H1 (cell line): Measurements from ENCODE around the gene RTKN2. TPM values are rescaled to one million over a fixed set of nuclear protein-coding genes. Genes with fewer than 3 reads are reported as not detected.

Experiments used
- CTCF ChIA-PET: fragments of 300-600 bp; sonication (Branson Sonifier 250); formaldehyde crosslinking; loops from one replicate; lab custom pipeline; 2021; ENCODE audit not compliant: partially characterized antibody; lab: Charles Lee
- POLR2A ChIA-PET: fragments of 300-600 bp; sonication (Branson Sonifier 250); formaldehyde crosslinking; loops from one replicate; lab custom pipeline; 2021; ENCODE audit warnings: inconsistent platforms; ENCODE audit not compliant: partially characterized antibody; lab: Charles Lee
- DNase-seq, 2 experiments: peaks; one replicate each; pipeline versions ENCODE4 v3.0.0 to v3.0.0-alpha.2; 2010 to 2022; ENCODE audit warnings: low spot score in 2 of 2, low read depth in 1 of 2, mixed read lengths in 1 of 2
- FAIRE-seq: peaks from 2 replicates; lab custom pipeline; 2011; peaks lifted over from hg19 to GRCh38; lab: Jason Lieb, UNC
- H2AFZ ChIP-seq: 2 replicates; pipeline ENCODE4 v1.8.1; 2012; ENCODE audit warnings: low read length, inconsistent platforms
- H2AK5ac ChIP-seq: 2 replicates; pipeline ENCODE4 v1.6.1; 2013; ENCODE audit warnings: low read depth, low read length
- H2BK120ac ChIP-seq: replicated peaks from 2 replicates; pipeline ENCODE3; 2013; ENCODE audit warnings: low read depth, low read length, inconsistent platforms
- H2BK12ac ChIP-seq: 2 replicates; pipeline ENCODE4 v1.6.1; 2013; ENCODE audit warnings: low read depth, low read length
- H2BK15ac ChIP-seq: 2 replicates; pipeline ENCODE4 v1.6.1; 2013; ENCODE audit warnings: low read length
- H2BK20ac ChIP-seq: 2 replicates; pipeline ENCODE4 v1.6.1; 2013; ENCODE audit warnings: low read length
- H2BK5ac ChIP-seq: 2 replicates; pipeline ENCODE4 v1.6.1; 2013; ENCODE audit warnings: low read depth, low read length
- H3K14ac ChIP-seq: 2 replicates; pipeline ENCODE4 v1.6.1; 2013; ENCODE audit warnings: inconsistent platforms; ENCODE audit not compliant: insufficient read length
- H3K18ac ChIP-seq: 2 replicates; pipeline ENCODE4 v1.6.1; 2013; ENCODE audit warnings: low read length; ENCODE audit errors: extremely low read depth
- H3K23ac ChIP-seq: 2 replicates; pipeline ENCODE4 v1.6.1; 2013; ENCODE audit warnings: inconsistent platforms; ENCODE audit not compliant: insufficient read length
- H3K23me2 ChIP-seq: 2 replicates; pipeline ENCODE4 v1.6.1; 2013; ENCODE audit warnings: low read depth, low read length
- H3K27ac ChIP-seq: 2 replicates; pipeline ENCODE4 v1.6.1; 2011; ENCODE audit warnings: low read depth, low read length, inconsistent platforms
- H3K27me3 ChIP-seq, 4 experiments: replicated peaks in 1 of 4; 1 replicate in 1 of 4; 2 replicates in 3 of 4; pipeline versions ENCODE4 v1.6.1 to v1.8.1; 2011 to 2013; ENCODE audit warnings: low read length in 3 of 4, mild to moderate bottlenecking in 3 of 4, inconsistent platforms in 2 of 4, mixed read lengths in 2 of 4, moderate library complexity in 1 of 4; ENCODE audit not compliant: control insufficient read depth in 3 of 4, insufficient read depth in 3 of 4; ENCODE audit errors: extremely low read depth in 1 of 4
- H3K36me3 ChIP-seq, 4 experiments: 2 replicates each; pipeline versions ENCODE4 v1.6.1 to v1.8.1; 2011 to 2013; ENCODE audit warnings: mild to moderate bottlenecking in 4 of 4, low read length in 3 of 4, moderate library complexity in 2 of 4, control low read depth in 1 of 4, inconsistent platforms in 1 of 4; ENCODE audit not compliant: insufficient read depth in 4 of 4, control insufficient read depth in 2 of 4
- H3K4ac ChIP-seq: replicated peaks from 2 replicates; pipeline ENCODE3; 2013; ENCODE audit warnings: low read length, low read depth, mixed read lengths, inconsistent platforms; ENCODE audit not compliant: insufficient read length
- H3K4me1 ChIP-seq, 4 experiments: replicated peaks in 1 of 4; 1 replicate in 1 of 4; 2 replicates in 3 of 4; pipeline versions ENCODE4 v1.6.1 to v1.8.1; 2011 to 2013; ENCODE audit warnings: low read length in 3 of 4, inconsistent platforms in 2 of 4, mixed read lengths in 1 of 4; ENCODE audit not compliant: insufficient read depth in 4 of 4, control insufficient read depth in 3 of 4
- H3K4me2 ChIP-seq, 2 experiments: 2 replicates each; pipeline versions ENCODE4 v1.6.1 to v1.8.1; 2011 to 2013; ENCODE audit warnings: low read depth in 2 of 2, low read length in 2 of 2, control low read depth in 1 of 2, inconsistent platforms in 1 of 2, mild to moderate bottlenecking in 1 of 2; ENCODE audit not compliant: insufficient read depth in 1 of 2
- H3K4me3 ChIP-seq, 4 experiments: fragments of 200-600, 300-600 bp in 1 of 4; sonication (generic), shearing (Covaris generic), sonication (Bioruptor Twin) in 1 of 4; 2 replicates each; pipeline versions ENCODE4 v1.5.1 to v1.8.1; 2011 to 2016; ENCODE audit warnings: low read length in 4 of 4, low read depth in 3 of 4, control low read depth in 2 of 4, inconsistent platforms in 2 of 4, mild to moderate bottlenecking in 2 of 4, mixed read lengths in 1 of 4, moderate library complexity in 1 of 4; ENCODE audit not compliant: insufficient read depth in 2 of 4; ENCODE audit errors: extremely low read depth in 1 of 4
- H3K56ac ChIP-seq: replicated peaks from 2 replicates; pipeline ENCODE3; 2013; ENCODE audit warnings: low read depth, mild to moderate bottlenecking, mixed read lengths, low read length, inconsistent platforms; ENCODE audit not compliant: insufficient read length
- H3K79me1 ChIP-seq: 2 replicates; pipeline ENCODE4 v1.6.1; 2013; ENCODE audit warnings: low read depth, low read length, control low read depth
- H3K79me2 ChIP-seq, 2 experiments: 2 replicates each; pipeline versions ENCODE4 v1.6.1 to v1.8.1; 2012 to 2013; ENCODE audit warnings: low read length in 2 of 2, mild to moderate bottlenecking in 2 of 2, inconsistent platforms in 1 of 2; ENCODE audit not compliant: insufficient read depth in 2 of 2, control insufficient read depth in 1 of 2
- H3K9ac ChIP-seq, 4 experiments: replicated peaks in 1 of 4; 1 replicate in 1 of 4; 2 replicates in 3 of 4; pipeline versions ENCODE4 v1.6.1 to v1.8.1; 2011 to 2013; ENCODE audit warnings: low read depth in 3 of 4, low read length in 3 of 4, control low read depth in 2 of 4, mild to moderate bottlenecking in 2 of 4, moderate library complexity in 2 of 4, inconsistent platforms in 1 of 4; ENCODE audit errors: extremely low read depth in 1 of 4
- H3K9me3 ChIP-seq, 2 experiments: 2 replicates each; pipeline versions ENCODE4 v1.6.1 to v1.8.1; 2012 to 2013; ENCODE audit warnings: mild to moderate bottlenecking in 2 of 2, moderate library complexity in 2 of 2, control low read depth in 1 of 2, inconsistent platforms in 1 of 2, low read depth in 1 of 2, low read length in 1 of 2, mixed read lengths in 1 of 2; ENCODE audit not compliant: insufficient read depth in 2 of 2
- H4K20me1 ChIP-seq, 2 experiments: replicated peaks in 1 of 2; 2 replicates each; pipeline versions ENCODE3 to v1.8.1; 2011 to 2013; ENCODE audit warnings: inconsistent platforms in 2 of 2, low read length in 2 of 2, mild to moderate bottlenecking in 1 of 2; ENCODE audit not compliant: insufficient read depth in 2 of 2, control insufficient read depth in 1 of 2
- H4K5ac ChIP-seq: 2 replicates; pipeline ENCODE4 v1.6.1; 2013; ENCODE audit warnings: low read length, low read depth, mixed read lengths, inconsistent platforms; ENCODE audit not compliant: insufficient read length
- H4K8ac ChIP-seq: 2 replicates; pipeline ENCODE4 v1.8.0; 2013; ENCODE audit warnings: mild to moderate bottlenecking, moderate library complexity, low read length, inconsistent platforms; ENCODE audit not compliant: insufficient read depth; ENCODE audit errors: extremely low read depth
- H4K91ac ChIP-seq: replicated peaks from 2 replicates; pipeline ENCODE3; 2013; ENCODE audit warnings: low read length, mixed read lengths, inconsistent platforms; ENCODE audit not compliant: insufficient read length
- ATF2 ChIP-seq: IDR thresholded peaks from 2 replicates; pipeline ENCODE4 v1.6.1; 2012; ENCODE audit warnings: low read length, inconsistent platforms
- BRCA1 ChIP-seq: IDR thresholded peaks from 2 replicates; pipeline ENCODE4 v1.6.1; 2012; ENCODE audit warnings: low read depth, low read length, improper control_type of control experiment
- CBX5 ChIP-seq: fragments of 300-800, 300-1000 bp; sonication (generic); IDR thresholded peaks from 2 replicates; pipeline ENCODE4 v1.7.1; 2016; ENCODE audit warnings: antibody characterized with exemption, low read length, low read depth
- CBX8 ChIP-seq: fragments of 300-800, 300-1000 bp; sonication (generic); IDR thresholded peaks from 2 replicates; pipeline ENCODE4 v1.7.1; 2016; ENCODE audit warnings: low read depth, low read length, borderline replicate concordance
- CHD2 ChIP-seq: IDR thresholded peaks from 2 replicates; pipeline ENCODE4 v1.6.1; 2012; ENCODE audit warnings: low read length, improper control_type of control experiment
- CTBP2 ChIP-seq: IDR thresholded peaks from 2 replicates; pipeline ENCODE4 v1.7.0; 2011; ENCODE audit warnings: borderline replicate concordance, mild to moderate bottlenecking, moderate library complexity, mixed read lengths, low read length; ENCODE audit not compliant: insufficient read depth, insufficient read length
- GTF2F1 ChIP-seq: IDR thresholded peaks from 2 replicates; pipeline ENCODE4 v1.6.1; 2012; ENCODE audit warnings: low read depth, low read length, improper control_type of control experiment, borderline replicate concordance
- HDAC6 ChIP-seq: IDR thresholded peaks from one replicate; pipeline ENCODE4 v1.7.1; 2012; ENCODE audit warnings: low read depth, mild to moderate bottlenecking, inconsistent platforms, low read length, moderate library complexity
- KDM4A ChIP-seq: IDR thresholded peaks from one replicate; pipeline ENCODE4 v1.7.1; 2012; ENCODE audit warnings: low read depth, mild to moderate bottlenecking, moderate library complexity, low read length, inconsistent platforms; ENCODE audit not compliant: severe bottlenecking
- NRF1 ChIP-seq: IDR thresholded peaks from 2 replicates; pipeline ENCODE4 v1.6.1; 2011; ENCODE audit warnings: mild to moderate bottlenecking, low read depth, low read length, improper control_type of control experiment
- RXRA ChIP-seq: IDR thresholded peaks from 2 replicates; pipeline ENCODE4 v1.6.1; 2011; ENCODE audit warnings: low read depth, mild to moderate bottlenecking, low read length, moderate library complexity; ENCODE audit not compliant: insufficient read depth
- SIN3A ChIP-seq, 2 experiments: IDR thresholded peaks in 1 of 2; conservative IDR thresholded peaks in 1 of 2; 2 replicates each; pipeline ENCODE4 v1.6.1; 2011 to 2012; ENCODE audit warnings: low read length in 2 of 2, improper control_type of control experiment in 1 of 2, low read depth in 1 of 2, mild to moderate bottlenecking in 1 of 2
- SP1 ChIP-seq: IDR thresholded peaks from 2 replicates; pipeline ENCODE4 v1.6.1; 2011; ENCODE audit warnings: low read depth, low read length
- WGBS, 2 experiments: shearing (Covaris generic) in 1 of 2; methylation state at CpG; one replicate each; pipeline versions ENCODE4 v1.1.6 to v1.1.7; 2013 to 2015; ENCODE audit warnings: low lambda C conversion rate in 2 of 2, mixed read lengths in 2 of 2, inconsistent platforms in 1 of 2, low coverage in 1 of 2, missing lambda C conversion rate in 1 of 2; ENCODE audit not compliant: insufficient replicate concordance in 2 of 2, insufficient coverage in 1 of 2, insufficient read length in 1 of 2; ENCODE audit errors: extremely low coverage in 1 of 2, missing lambda C conversion rate in 1 of 2; 5-methylcytosine and 5-hydroxymethylcytosine counted together
- polyA plus RNA-seq, 7 experiments: library from polyadenylated mRNA; depleted of rRNA in 3 of 7; stranded (reverse) in 5 of 7; unstranded in 2 of 7; fragments of >200 nt in 5 of 7; fragments of 200-250 nt in 2 of 7; gene quantifications; 1 replicate in 5 of 7; 2 replicates in 1 of 7; 4 replicates in 1 of 7; pipeline versions ENCODE4 v1.2.1 to v1.2.3, GENCODE V29; 2011 to 2013; ENCODE audit warnings: missing spikeins in 2 of 7, mixed read lengths in 2 of 7
- total RNA-seq: library from RNA; stranded (reverse); fragmentation: NEBNext Ultra II Directional; extraction: Animal tissue kit (Norgen Biotek cat#: 25700); gene quantifications from 2 replicates; pipeline ENCODE4 v1.2.1, GENCODE V29; 2021

The RTKN2 gene
- total and polyA plus RNA-seq, 2 of the 8 experiments (the other 6 are each of a cell fraction or from before 2014, with no cell fraction given) = 5.1 to 24.6 TPM

DNA sequence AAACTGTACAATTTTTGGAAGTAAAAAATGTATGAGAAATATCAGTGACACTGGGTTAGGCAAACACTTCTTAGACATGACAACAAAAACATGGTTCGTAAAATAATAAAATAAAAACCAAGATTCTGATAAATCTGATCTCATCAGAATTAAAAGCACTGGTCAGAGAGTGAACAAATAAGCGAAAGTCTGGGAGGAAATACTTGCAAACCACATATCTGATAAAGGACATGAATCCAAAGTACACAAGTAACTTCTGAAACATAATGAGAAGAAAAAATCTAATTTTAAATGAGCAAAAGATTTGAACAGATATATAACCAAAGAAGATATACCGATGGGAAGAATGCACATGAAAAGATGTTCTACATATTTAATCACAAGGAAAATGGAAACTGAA lies 91.5 kb downstream of the RTKN2 start:
- FAIRE-seq = no peak
- Histone ChIP-seq H4K20me1 (no peaks in the 10 kb centered on the region), H4K91ac (no peak overlapping the region), H3K56ac (no peak overlapping the region), H3K27me3 (no peaks in the 10 kb centered on the region), H4K8ac (no peak overlapping the region), H2BK15ac (no peak overlapping the region), H2AK5ac (no peak overlapping the region), H3K18ac (no peak overlapping the region), H2BK120ac (no peak overlapping the region), H3K9me3 (no peaks in the 10 kb centered on the region), H3K4me2 (no peak overlapping the region), H3K4me3 (no peak overlapping the region), H3K23me2 (no peaks in the 10 kb centered on the region), H4K5ac (no peak overlapping the region), H2AFZ (no peak overlapping the region), H3K4me1 (no peaks in the 10 kb centered on the region), H3K27ac (no peak overlapping the region), H2BK12ac (no peak overlapping the region), H3K9ac (no peak overlapping the region), H3K23ac (no peak overlapping the region), H2BK5ac (no peak overlapping the region), H2BK20ac (no peak overlapping the region), H3K79me2 (no peaks in the 10 kb centered on the region), H3K4ac (no peak overlapping the region), H3K36me3 (no peaks in the 10 kb centered on the region), H3K14ac (no peak overlapping the region), H3K79me1 (no peaks in the 10 kb centered on the region)
- CTCF ChIA-PET = interaction anchor here (1.8 kb wide), 1 partner anchor 88 kb away, joined by 4 read pairs; no protein-coding TSS in a partner anchor
- 97% methylated on average over 3 of the region's 3 CpGs; no CpG with 5 or more reads in 1 of the 2 experiments for WGBS, 2 experiments
- POLR2A ChIA-PET = no interaction called here
- DNase-seq = no peak
- no peak for TF ChIP-seq CBX5
- no peak for TF ChIP-seq GTF2F1
- no peak for TF ChIP-seq SP1
- TF ChIP-seq BRCA1 = no peak
- TF ChIP-seq NRF1 = no peak
- no peak for TF ChIP-seq CTBP2
- no peak for TF ChIP-seq HDAC6
- TF ChIP-seq ATF2 = no peak
- no peak for TF ChIP-seq RXRA
- no peak for TF ChIP-seq KDM4A
- TF ChIP-seq CBX8 = no peak
- no peak for TF ChIP-seq SIN3A (conservative IDR thresholded peaks at IDR 0.05 in 1 of 2, IDR thresholded peaks at IDR 0.05 in 1 of 2; ENCODE audit: low read depth in 1 of 2, low read length in 2 of 2)
- no peak for TF ChIP-seq CHD2
